ENCODE results near the gene TCIRG1.

TCIRG1 gene

GRCh38 chr11:68004551-68005335 lies 34.1 kb upstream of the TCIRG1 start:
- DNase-seq (ENCODE audit: insufficient read length, low spot score) (no peak), FAIRE-seq (no peak)

- no peak for DNase-seq (ENCODE audit: insufficient read length, low spot score)
- FAIRE-seq, result no peak
Measured at GRCh38 chr11:68006606-68007166, 32.1 kb upstream of the TCIRG1 start.

GRCh38 chr11:68007498-68008380 lies 31.1 kb upstream of the TCIRG1 start:
- DNase-seq (ENCODE audit: insufficient read length, low spot score) (no peak), FAIRE-seq (no peak)

GRCh38 chr11:68008381-68009337 lies 30.2 kb upstream of the TCIRG1 start:
- DNase-seq (ENCODE audit: insufficient read length, low spot score) (no peak), FAIRE-seq (no peak)

GRCh38 chr11:68009391-68010089 lies 29.3 kb upstream of the TCIRG1 start:
- DNase-seq (ENCODE audit: insufficient read length, low spot score) (no peak), FAIRE-seq (peak; percentile 76)

GRCh38 chr11:68010090-68011041 lies 28.5 kb upstream of the TCIRG1 start, which contains the start of gene ALDH3B1:
Gene ALDH3B1 (plus strand): TSS chr11:68010327. CDS start chr11:68015298, 4,971 bp downstream.
- FAIRE-seq (no peak), DNase-seq (ENCODE audit: insufficient read length, low spot score) (no peak)

GRCh38 chr11:68011051-68011943 lies 27.5 kb upstream of the TCIRG1 start:
- DNase-seq (ENCODE audit: insufficient read length, low spot score) (no peak), FAIRE-seq (no peak)

GRCh38 chr11:68012044-68012842 lies 26.6 kb upstream of the TCIRG1 start:
- FAIRE-seq (no peak), DNase-seq (ENCODE audit: insufficient read length, low spot score) (no peak)

GRCh38 chr11:68012843-68013610 lies 25.8 kb upstream of the TCIRG1 start:
- no peak for FAIRE-seq
- no peak for DNase-seq (ENCODE audit: insufficient read length, low spot score)

GRCh38 chr11:68013611-68014156 lies 25.1 kb upstream of the TCIRG1 start:
- no peak for DNase-seq (ENCODE audit: insufficient read length, low spot score)
- no peak for FAIRE-seq

- DNase-seq (ENCODE audit: insufficient read length, low spot score), result no peak
Measured at GRCh38 chr11:68014157-68014946, 24.5 kb upstream of the TCIRG1 start.

GRCh38 chr11:68014947-68015447 lies 23.8 kb upstream of the TCIRG1 start:
- FAIRE-seq (no peak), DNase-seq (ENCODE audit: insufficient read length, low spot score) (no peak)

More at GRCh38 chr11:68014157-68014946, 24.5 kb upstream of the TCIRG1 start:
- no peak for FAIRE-seq

- no peak for FAIRE-seq
Measured at GRCh38 chr11:68015467-68015866, 23.4 kb upstream of the TCIRG1 start.

GRCh38 chr11:68016161-68016903 lies 22.5 kb upstream of the TCIRG1 start:
- DNase-seq (ENCODE audit: insufficient read length, low spot score) (no peak), FAIRE-seq (no peak)

More at GRCh38 chr11:68015467-68015866, 23.4 kb upstream of the TCIRG1 start:
- DNase-seq (ENCODE audit: insufficient read length, low spot score), result no peak
